HepG2 (cell line): ENCODE data around the gene NEDD4L. TPM values are rescaled to one million over a fixed set of nuclear protein-coding genes. Genes with fewer than 3 reads are reported as not detected.

Source experiments
- ARID2 ChIP-seq: sonication (generic); formaldehyde crosslinking; IDR thresholded peaks from 2 replicates; pipeline ENCODE4 v1.8.1; 2022; ENCODE audit warnings: mild to moderate bottlenecking, missing genetic modification reagents, borderline replicate concordance
- BHLHE40 ChIP-seq: IDR thresholded peaks from 2 replicates; pipeline ENCODE4 v1.6.1; 2011; ENCODE audit warnings: low read length, improper control_type of control experiment
- FOXJ3 ChIP-seq: sonication (generic); formaldehyde crosslinking; IDR thresholded peaks from 2 replicates; pipeline ENCODE4 v1.4.0; 2020; ENCODE audit warnings: missing genetic modification reagents, mild to moderate bottlenecking, borderline replicate concordance
- HDAC1 ChIP-seq: sonication (generic); formaldehyde crosslinking; IDR thresholded peaks from 2 replicates; pipeline ENCODE4 v1.5.1; 2020; ENCODE audit warnings: mild to moderate bottlenecking, missing genetic modification reagents
- HOXA5 ChIP-seq: sonication (generic); formaldehyde crosslinking; IDR thresholded peaks from 2 replicates; pipeline ENCODE4 v1.4.0; 2020; ENCODE audit warnings: missing genetic modification reagents
- KLF13 ChIP-seq: sonication (generic); formaldehyde crosslinking; IDR thresholded peaks from 2 replicates; pipeline ENCODE4 v1.4.0; 2020; ENCODE audit warnings: mild to moderate bottlenecking, missing genetic modification reagents
- MIER2 ChIP-seq: IDR thresholded peaks from 2 replicates; pipeline ENCODE4 v1.6.1; 2016; ENCODE audit warnings: missing biosample characterization, missing genetic modification reagents
- REPIN1 ChIP-seq: sonication (generic); formaldehyde crosslinking; IDR thresholded peaks from 2 replicates; pipeline ENCODE4 v1.8.0; 2022; ENCODE audit warnings: missing genetic modification reagents, low read depth, mild to moderate bottlenecking, borderline replicate concordance
- RFX1 ChIP-seq: fragments of 450-650 bp; IDR thresholded peaks from 2 replicates; pipeline ENCODE4 v1.6.1; 2017
- ZBTB37 ChIP-seq: sonication (generic); formaldehyde crosslinking; IDR thresholded peaks from 2 replicates; pipeline ENCODE4 v1.4.0; 2020; ENCODE audit warnings: mild to moderate bottlenecking, missing genetic modification reagents
- ZFYVE20 ChIP-seq: sonication (generic); formaldehyde crosslinking; IDR thresholded peaks from 2 replicates; pipeline ENCODE4 v1.8.0; 2023; ENCODE audit warnings: low read depth, mild to moderate bottlenecking, moderate library complexity, missing genetic modification reagents, borderline replicate concordance
- ZMYM2 ChIP-seq: sonication (generic); formaldehyde crosslinking; IDR thresholded peaks from 2 replicates; pipeline ENCODE4 v1.8.0; 2022; ENCODE audit warnings: mild to moderate bottlenecking, missing genetic modification reagents
- ZNF18 ChIP-seq: sonication (generic); formaldehyde crosslinking; IDR thresholded peaks from 2 replicates; pipeline ENCODE4 v1.8.0; 2022; ENCODE audit warnings: mild to moderate bottlenecking, missing genetic modification reagents; ENCODE audit not compliant: insufficient replicate concordance
- ZNF441 ChIP-seq: sonication (generic); formaldehyde crosslinking; IDR thresholded peaks from 2 replicates; pipeline ENCODE4 v1.7.0; 2021; ENCODE audit warnings: missing genetic modification reagents, borderline replicate concordance
- polyA plus RNA-seq, 8 experiments: library from polyadenylated mRNA; depleted of rRNA in 3 of 8; stranded (reverse) in 7 of 8; unstranded in 1 of 8; fragments of >200 nt; fragmentation: Illumina TruSeq in 4 of 8; extraction: Trizol in 4 of 8; gene quantifications; 2 replicates each; pipeline versions ENCODE4 v1.2.1 to v1.2.3, GENCODE V29; 2011 to 2016; ENCODE audit warnings: low read depth in 4 of 8, missing spikeins in 1 of 8, mixed read lengths in 1 of 8; ENCODE audit not compliant: insufficient read depth in 1 of 8
- total RNA-seq, 5 experiments: library from RNA; depleted of rRNA; stranded (reverse); fragments of >200 nt; fragmentation: Illumina TruSeq; extraction: Trizol; gene quantifications; 2 replicates each; pipeline ENCODE4 v1.2.3, GENCODE V29; 2016; ENCODE audit warnings: low read depth in 1 of 5
- TF ChIP-seq, protein P1 (sequence below): conservative IDR thresholded peaks from 2 replicates; pipeline ENCODE4 v1.6.1; 2018; ENCODE audit warnings: missing genetic modification reagents
- TF ChIP-seq, protein P2 (sequence below): fragments of 450-650 bp; IDR thresholded peaks from 2 replicates; pipeline ENCODE4 v1.6.1; 2017
- TF ChIP-seq, protein P3 (sequence below): sonication (generic); formaldehyde crosslinking; IDR thresholded peaks from 2 replicates; pipeline ENCODE4 v1.8.0; 2022; ENCODE audit warnings: low read depth, missing genetic modification reagents

The NEDD4L gene
- total and polyA plus RNA-seq, 2 of the 13 experiments (the other 11 are each of a cell fraction or from before 2014, with no cell fraction given), result 168 to 390 TPM

DNA sequence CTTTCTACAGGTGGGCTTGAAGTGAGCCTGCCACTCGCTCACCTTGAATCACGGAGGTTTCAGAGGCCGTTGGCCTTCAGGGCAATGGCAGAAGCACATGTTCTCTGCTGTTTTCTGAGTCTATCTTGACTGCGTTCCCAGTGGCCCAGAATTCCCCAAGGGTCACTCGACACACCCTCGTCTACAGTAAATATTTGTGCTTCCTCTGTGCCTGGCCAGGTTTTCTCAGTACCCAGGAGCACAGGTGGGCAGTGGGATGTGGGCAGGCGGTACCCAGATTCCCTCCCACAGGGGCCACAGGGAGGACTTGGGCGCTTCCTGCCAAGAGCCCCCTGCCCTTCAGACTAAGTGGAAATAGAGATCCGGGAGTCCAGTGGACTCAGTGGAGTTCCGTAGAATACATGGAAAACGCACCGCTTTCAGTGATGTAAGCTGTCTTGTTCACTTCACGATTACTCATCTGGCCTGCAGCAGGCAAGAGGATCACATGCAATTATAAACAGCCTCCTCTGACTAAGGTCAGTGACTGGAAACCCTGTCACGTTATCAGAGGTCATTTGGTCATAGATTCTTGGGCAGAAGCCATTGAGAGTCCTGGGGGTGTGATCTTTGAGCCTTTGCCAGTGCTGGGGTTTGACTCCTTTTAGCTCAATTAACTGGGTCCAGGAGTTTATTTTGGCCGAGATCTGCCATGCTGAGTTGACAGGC, 179.8 kb downstream of the NEDD4L start (continued):
- no peak for TF ChIP-seq ZBTB37 (CRISPR knock-in tag)
- no peak for TF ChIP-seq RFX1
- no peak for TF ChIP-seq HDAC1
- TF ChIP-seq REPIN1 (CRISPR knock-in tag), result no peak
- TF ChIP-seq HOXA5 (CRISPR knock-in tag), result no peak
- peak; percentile 75 for TF ChIP-seq BHLHE40
- TF ChIP-seq, protein P1, sequence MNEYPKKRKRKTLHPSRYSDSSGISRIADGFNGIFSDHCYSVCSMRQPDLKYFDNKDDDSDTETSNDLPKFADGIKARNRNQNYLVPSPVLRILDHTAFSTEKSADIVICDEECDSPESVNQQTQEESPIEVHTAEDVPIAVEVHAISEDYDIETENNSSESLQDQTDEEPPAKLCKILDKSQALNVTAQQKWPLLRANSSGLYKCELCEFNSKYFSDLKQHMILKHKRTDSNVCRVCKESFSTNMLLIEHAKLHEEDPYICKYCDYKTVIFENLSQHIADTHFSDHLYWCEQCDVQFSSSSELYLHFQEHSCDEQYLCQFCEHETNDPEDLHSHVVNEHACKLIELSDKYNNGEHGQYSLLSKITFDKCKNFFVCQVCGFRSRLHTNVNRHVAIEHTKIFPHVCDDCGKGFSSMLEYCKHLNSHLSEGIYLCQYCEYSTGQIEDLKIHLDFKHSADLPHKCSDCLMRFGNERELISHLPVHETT (CRISPR knock-in tag), result no peak
- TF ChIP-seq, protein P2, sequence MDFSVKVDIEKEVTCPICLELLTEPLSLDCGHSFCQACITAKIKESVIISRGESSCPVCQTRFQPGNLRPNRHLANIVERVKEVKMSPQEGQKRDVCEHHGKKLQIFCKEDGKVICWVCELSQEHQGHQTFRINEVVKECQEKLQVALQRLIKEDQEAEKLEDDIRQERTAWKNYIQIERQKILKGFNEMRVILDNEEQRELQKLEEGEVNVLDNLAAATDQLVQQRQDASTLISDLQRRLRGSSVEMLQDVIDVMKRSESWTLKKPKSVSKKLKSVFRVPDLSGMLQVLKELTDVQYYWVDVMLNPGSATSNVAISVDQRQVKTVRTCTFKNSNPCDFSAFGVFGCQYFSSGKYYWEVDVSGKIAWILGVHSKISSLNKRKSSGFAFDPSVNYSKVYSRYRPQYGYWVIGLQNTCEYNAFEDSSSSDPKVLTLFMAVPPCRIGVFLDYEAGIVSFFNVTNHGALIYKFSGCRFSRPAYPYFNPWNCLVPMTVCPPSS, result no peak
- no peak for TF ChIP-seq ARID2
- TF ChIP-seq ZNF18, result no peak
- no peak for TF ChIP-seq MIER2 (CRISPR knock-in tag)
- TF ChIP-seq, protein P3, sequence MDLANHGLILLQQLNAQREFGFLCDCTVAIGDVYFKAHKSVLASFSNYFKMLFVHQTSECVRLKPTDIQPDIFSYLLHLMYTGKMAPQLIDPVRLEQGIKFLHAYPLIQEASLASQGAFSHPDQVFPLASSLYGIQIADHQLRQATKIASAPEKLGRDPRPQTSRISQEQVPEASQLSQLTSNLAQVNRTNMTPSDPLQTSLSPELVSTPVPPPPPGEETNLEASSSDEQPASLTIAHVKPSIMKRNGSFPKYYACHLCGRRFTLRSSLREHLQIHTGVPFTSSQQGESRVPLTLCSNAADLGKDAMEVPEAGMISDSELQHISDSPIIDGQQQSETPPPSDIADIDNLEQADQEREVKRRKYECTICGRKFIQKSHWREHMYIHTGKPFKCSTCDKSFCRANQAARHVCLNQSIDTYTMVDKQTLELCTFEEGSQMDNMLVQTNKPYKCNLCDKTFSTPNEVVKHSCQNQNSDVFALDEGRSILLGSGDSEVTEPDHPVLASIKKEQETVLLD (CRISPR knock-in tag), result no peak
- TF ChIP-seq FOXJ3, result no peak
- no peak for TF ChIP-seq ZFYVE20 (CRISPR knock-in tag)
- no peak for TF ChIP-seq ZMYM2
- TF ChIP-seq ZNF441 (CRISPR knock-in tag), result no peak
- no peak for TF ChIP-seq KLF13
